Stimulated activated CD8-positive, alpha-beta memory T cell treated with anti-CD3 and anti-CD28 coated beads, Interleukin-2, amount 100 ng/mL, for 48 hours (primary cell): ENCODE data around the gene MAML3.

Experiments used
- DNase-seq, 2 donors: peaks; one replicate each; pipeline ENCODE4 v3.0.0-alpha.2; 2020; ENCODE audit warnings: low read depth in 2 of 2

Gene MAML3

GRCh38 chr4:140126261-140126660, 27.7 kb downstream of the MAML3 start:
- DNase-seq: no peak

DNA sequence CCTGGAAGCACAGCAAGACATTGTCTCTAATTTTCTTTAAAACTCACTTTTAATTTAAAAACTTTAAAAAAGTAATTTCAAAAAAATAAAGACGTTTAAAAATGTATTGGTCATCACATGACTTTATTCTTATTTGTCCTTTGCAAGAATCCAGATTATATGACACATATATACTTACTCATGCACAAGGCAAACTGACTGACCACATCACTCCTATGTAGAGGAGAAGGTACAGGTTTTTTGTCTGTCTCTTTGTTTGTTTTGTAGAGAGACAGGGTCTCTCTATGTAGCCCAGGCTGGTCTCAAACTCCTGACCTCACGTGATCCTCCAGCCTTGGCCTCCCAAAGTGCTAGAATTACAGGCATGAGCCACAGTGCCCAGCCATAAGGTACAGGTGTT, 28.6 kb downstream of the MAML3 start:
- DNase-seq: no peak

DNA sequence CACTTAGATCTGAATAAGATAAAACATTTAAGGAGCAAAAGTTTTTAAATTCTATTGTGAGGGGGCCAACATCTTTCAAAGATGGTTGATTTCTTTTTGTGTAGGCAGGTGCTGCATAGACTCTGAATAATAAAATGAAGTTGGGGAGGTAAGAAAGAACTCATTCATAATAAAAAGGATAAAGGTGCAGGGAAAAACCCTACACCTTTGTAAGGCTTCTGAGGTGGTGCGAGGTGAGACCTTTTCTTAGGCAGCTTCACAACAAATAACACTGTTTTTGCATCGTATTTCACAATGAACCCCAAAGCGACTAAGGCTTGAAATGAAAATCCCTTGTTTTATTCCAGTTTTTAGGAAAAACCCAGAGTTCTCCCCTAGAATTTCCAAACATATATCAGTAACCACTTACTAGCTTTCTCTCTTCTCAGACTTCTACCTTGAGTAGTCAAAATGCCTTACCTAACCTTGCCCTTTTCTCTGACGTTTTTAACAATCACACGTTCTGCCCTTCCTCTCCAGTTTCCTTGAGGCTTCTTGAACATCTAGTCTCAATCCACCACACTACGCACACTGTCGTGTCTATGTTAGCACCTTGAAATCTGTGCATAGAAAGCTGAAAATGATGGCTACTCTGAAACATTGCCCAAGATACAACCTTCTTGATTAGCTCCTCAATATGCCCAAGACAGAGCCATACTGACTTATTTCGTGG, 30.2 kb downstream of the MAML3 start:
- DNase-seq: no peak

- no peak for DNase-seq
These were observed 31.1 kb downstream of the MAML3 start for GRCh38 chr4:140122891-140123290.

DNA sequence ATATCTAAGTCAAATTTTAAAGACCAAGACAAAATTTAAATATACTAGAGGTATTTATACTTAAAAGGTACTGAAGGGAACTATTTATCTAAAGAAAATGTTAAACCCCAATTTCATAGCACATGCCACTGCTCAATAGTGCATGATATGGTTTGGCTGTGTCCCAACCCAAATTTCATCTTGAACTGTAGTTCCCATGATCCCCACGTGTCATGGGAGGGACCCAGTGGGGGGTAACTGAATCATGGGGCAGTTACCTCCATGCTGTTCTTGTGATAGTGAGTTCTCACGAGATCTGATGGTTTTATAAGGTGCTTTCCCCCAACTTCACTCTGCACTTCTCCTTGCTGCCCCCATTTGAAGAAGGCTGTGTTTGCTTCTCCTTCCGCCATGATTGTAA, 32.3 kb downstream of the MAML3 start:
- DNase-seq: no peak

GRCh38 chr4:140118931-140119640, 34.9 kb downstream of the MAML3 start:
- DNase-seq: no peak

GRCh38 chr4:140117947-140118346, 36.0 kb downstream of the MAML3 start:
- no peak for DNase-seq

- DNase-seq: no peak
These were observed 37.4 kb downstream of the MAML3 start for GRCh38 chr4:140116442-140117104.

GRCh38 chr4:140115140-140115539, 38.8 kb downstream of the MAML3 start:
- no peak for DNase-seq

DNA sequence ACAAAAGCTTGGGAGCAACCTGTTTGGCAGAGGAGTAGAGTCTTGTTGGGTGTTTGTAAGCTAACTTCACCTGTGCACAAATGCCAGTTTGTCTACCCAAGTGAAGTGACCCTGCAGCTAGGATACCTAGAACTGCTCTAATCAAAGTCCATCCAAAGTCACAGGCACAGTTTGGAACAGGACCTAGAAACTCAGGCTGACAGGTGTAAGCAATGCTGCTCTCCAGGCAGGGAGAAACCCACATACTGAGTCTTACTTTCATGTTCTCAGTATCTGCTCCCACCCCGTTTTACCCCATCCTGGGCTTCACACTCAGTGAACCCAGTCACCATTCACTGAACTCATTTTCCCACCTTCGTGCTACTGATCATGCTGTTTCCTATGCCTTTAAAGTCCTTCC, 40.3 kb downstream of the MAML3 start:
- DNase-seq: no peak

DNA sequence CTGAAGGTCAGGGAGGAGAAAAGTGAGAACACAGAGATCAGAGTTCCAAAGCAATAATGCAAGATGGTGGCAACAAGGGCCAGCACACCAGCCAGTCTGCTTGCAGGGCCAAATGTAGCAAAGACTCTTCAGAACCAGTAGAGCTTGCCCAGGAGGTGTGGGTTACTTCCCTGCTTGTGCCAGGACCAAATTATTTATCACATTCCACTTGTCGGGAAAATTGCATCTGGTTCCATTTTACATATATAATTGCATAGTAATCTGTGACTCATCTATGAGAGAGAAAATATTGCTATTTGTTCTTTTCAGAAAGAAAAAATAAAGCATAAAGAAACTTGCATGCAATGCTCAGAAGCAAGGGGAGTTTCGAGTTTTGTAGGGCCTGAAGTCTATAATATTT, 41.4 kb downstream of the MAML3 start:
- no peak for DNase-seq

DNA sequence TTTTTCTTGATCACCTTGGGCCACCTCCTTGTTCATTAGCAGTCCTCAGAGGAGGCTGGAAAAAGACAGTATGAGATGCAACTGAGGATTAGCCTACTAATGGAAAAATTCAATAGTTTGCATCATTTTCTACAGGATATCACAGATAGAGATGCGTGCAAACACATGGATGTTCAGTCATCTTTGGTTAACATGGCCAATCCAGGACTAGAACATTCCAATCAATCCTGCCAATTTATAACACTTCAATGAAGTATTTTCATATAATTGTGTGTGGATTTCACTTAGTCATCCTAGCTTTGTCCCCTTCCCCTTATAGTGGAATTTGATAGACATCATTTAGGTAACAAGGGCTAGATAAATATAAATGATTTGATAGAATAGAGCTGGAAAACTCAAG, 42.7 kb downstream of the MAML3 start:
- DNase-seq: no peak

DNA sequence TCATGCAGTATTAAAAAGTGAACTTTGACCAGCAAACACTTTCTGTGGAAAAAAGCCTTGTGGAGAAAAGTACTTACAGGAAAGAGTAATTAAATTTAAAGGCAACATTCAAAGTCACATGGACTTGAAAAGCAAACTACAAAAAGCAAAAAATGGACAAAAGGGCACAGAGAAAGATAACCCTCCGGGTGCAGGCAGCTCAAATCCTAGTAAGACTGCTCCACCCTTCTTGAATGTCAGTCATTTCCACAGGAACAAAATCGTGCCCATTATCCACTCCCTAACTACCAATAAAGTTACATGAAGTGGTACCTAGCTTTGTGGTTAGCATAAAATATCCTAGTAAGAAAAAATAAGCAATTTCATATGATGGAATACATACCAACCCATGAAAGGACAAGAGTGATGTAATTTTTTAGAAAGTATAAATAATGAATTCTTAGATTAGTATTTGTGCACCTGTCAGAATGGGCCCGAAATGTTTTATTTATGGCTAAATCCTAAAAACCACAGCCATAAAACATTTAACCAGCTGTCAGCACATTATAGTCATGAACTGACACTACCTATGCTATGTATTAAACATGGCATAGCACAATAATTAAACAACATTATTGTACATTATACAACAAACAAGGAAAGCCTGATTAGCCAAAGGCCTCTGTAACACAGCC, 43.3 kb downstream of the MAML3 start:
- no peak for DNase-seq

- no peak for DNase-seq
These were observed 44.2 kb downstream of the MAML3 start for GRCh38 chr4:140109737-140110136.

- no peak for DNase-seq
These were observed 44.7 kb downstream of the MAML3 start for GRCh38 chr4:140109292-140109691.

DNA sequence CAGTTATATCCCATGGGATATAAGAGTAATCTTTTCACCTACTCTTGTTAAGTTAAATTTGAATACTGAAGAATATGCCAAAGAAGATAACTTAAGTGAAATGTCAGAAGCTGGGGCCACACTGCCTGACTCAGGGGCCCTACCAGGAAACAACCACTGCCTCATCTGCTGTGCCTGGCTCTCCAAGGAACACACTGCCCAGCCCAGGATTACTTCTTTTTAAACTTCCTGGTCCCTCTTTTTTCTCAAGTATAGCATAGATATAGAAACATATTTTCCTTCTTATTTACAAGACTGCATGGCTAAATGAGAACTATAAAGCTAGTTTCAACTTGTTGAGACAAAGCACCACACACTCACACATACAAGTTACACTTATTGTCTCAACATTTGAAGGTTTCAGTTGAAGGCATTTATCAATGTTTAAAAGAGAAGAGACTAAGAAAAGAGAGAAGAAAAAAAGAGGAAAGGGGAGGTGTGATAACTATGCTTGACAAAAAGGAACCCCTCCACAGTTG, 45.2 kb downstream of the MAML3 start:
- DNase-seq: no peak

DNA sequence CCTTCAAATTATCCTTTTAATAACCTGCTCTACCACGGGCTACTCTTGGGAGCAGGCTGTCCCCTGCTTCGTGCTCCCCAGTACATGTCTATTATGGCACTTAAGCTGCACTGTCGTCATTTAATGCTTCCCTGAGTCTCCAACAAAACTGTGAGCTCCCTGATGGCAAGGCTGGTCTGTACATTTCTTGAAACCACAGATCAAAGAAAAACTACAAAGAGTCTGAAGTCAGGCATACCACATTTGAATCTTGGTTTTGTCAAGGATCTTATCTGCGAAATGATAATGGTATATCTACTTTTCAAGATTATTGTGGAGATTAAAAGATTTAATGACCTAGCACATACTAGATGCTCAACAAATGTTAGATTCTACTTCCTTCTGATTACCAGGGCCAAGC, 45.7 kb downstream of the MAML3 start:
- DNase-seq: no peak

GRCh38 chr4:140106289-140106844, 47.6 kb downstream of the MAML3 start:
- no peak for DNase-seq

GRCh38 chr4:140105436-140105835, 48.5 kb downstream of the MAML3 start:
- DNase-seq: no peak

DNA sequence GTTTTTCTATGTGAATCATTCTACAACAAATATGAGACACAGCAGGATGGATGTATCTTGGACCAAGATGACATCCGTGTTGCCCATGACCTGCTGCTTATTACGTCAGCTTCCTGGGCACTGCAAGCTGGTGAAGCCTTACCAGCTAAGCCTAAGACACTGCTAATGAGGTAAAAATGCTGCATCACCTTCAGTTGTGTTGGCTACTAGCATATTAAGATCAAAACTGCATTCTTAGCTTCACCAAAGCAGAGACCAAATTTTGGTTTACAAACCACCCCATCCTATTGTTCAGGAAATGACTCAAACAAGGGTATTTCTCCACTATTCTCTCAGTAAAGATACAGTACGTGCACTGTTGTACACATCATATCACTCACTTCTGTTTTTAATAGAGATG, 50.3 kb downstream of the MAML3 start:
- peak in 1 of 2 donors; percentile 28 for DNase-seq

DNA sequence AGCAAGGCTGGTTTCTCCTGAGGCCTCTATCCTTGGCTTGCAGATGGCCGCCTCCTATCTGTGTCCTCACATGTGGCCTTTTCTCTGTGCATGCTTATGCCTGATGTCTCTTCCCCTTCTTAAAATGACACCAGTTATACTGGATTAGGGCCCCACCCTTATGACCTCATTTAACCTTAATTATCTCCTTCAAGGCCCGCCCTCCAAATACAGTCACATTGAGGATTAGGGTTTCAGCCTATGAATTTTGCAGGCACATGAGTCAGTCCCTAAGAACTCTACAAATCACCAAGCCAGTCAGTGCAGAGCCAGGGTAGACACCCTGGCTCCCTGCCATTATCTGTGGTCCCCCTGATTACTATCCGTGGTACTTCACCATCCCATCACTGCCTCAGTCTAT, 51.6 kb downstream of the MAML3 start:
- DNase-seq: no peak

DNA sequence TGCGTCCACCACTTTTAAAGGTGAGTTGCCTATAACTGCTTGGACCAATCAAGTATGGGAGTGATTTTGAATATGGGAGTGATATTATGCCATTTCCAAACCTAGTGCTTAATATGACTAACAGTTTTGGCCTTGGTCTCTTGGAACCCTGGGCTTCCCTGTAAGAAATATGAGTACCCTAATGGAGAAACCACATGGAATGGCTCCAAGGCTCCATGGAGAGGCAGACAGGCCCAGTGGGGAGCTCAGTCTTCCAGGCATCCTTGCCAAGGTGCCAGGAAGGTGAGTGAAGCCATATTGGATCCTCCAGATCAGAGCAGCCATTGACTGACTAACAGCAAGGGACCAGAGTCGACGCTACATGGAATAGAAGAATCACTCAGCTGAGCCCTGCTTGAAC, 53.2 kb downstream of the MAML3 start:
- no peak for DNase-seq
